ENCODE measurements around the gene DCLRE1A. TPM values are rescaled to one million over a fixed set of nuclear protein-coding genes. Genes with fewer than 3 reads are reported as not detected.
A peak's percentile ranks its signal among the peaks of the same experiment; 100 is the strongest.

The DCLRE1A gene
- total and polyA plus RNA-seq, 9 of the 15 experiments (the other 6 are each of a cell fraction or from before 2014, with no cell fraction given) = 8.5 to 25.5 (median 15.5) TPM

- TF ChIP-seq, protein P1, sequence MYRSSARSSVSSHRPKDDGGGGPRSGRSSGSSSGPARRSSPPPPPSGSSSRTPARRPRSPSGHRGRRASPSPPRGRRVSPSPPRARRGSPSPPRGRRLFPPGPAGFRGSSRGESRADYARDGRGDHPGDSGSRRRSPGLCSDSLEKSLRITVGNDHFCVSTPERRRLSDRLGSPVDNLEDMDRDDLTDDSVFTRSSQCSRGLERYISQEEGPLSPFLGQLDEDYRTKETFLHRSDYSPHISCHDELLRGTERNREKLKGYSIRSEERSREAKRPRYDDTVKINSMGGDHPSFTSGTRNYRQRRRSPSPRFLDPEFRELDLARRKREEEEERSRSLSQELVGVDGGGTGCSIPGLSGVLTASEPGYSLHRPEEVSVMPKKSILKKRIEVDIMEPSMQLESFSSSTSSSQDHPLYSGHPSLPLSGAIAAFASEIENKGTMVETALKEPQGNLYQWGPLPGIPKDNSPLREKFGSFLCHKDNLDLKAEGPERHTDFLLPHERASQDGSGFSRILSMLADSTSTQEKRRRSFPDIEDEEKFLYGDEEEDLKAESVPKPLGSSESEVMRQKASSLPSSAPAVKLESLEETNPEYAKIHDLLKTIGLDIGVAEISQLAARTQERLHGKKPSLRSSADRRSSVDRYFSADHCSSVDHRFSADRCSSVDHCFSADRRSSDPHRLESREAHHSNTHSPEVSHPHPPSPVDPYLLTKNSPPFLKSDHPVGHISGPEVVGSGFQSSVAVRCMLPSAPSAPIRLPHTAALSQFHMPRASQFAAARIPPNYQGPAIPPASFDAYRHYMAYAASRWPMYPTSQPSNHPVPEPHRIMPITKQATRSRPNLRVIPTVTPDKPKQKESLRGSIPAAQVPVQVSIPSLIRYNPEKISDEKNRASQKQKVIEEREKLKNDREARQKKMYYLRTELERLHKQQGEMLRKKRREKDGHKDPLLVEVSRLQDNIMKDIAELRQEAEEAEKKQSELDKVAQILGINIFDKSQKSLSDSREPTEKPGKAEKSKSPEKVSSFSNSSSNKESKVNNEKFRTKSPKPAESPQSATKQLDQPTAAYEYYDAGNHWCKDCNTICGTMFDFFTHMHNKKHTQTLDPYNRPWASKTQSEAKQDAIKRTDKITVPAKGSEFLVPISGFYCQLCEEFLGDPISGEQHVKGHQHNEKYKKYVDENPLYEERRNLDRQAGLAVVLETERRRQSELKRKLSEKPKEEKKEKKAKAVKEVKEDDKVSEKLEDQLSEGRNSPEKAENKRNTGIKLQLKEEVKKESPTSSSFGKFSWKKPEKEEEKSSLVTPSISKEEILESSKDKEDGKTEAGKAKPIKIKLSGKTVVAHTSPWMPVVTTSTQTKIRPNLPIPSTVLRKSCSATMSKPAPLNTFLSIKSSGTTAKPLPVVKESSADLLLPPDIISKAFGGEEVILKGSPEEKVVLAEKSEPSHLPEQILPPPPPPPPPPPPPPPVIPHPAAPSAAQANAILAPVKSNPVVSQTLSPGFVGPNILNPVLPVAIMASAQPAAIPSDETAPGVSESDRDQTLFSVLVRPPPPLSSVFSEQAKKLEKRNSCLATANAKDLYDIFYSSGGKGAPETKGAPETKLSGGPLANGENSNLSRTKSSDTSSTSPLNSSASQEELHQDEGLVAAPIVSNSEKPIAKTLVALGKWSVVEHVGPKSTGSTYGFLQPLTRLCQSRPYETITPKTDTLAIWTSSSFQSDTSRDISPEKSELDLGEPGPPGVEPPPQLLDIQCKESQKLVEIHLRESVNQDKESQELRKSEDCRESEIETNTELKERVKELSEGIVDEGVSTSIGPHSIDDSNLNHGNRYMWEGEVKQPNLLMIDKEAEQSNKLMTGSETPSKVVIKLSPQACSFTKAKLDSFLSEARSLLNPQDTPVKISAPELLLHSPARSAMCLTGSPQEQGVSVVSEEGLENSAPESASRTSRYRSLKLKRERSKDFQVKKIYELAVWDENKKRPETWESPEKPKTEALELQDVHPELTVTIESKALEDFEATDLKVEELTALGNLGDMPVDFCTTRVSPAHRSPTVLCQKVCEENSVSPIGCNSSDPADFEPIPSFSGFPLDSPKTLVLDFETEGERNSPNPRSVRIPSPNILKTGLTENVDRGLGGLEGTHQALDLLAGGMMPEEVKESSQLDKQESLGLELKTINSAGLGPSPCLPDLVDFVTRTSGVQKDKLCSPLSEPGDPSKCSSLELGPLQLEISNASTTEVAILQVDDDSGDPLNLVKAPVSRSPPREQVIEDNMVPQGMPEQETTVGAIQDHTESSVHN (IDR thresholded peaks at IDR 0.05; ENCODE audit: borderline replicate concordance in 1 of 2, low read depth in 1 of 2) = no peak
- TF ChIP-seq SNRNP70 (optimal IDR thresholded peaks at IDR 0.05; ENCODE audit: low read depth, low read length) (no peak), MAFK (IDR thresholded peaks at IDR 0.05; ENCODE audit: low read length) (peak; percentile 44; the same call in 1 of the 2 replicates), ZNF217 (CRISPR knock-in tag; IDR thresholded peaks at IDR 0.05) (no peak), NR4A1 (CRISPR knock-in tag; IDR thresholded peaks at IDR 0.05) (no peak), NR4A1 (tag; IDR thresholded peaks at IDR 0.05) (no peak), TBP (optimal IDR thresholded peaks at IDR 0.05; ENCODE audit: low read depth, low read length) (no peak), ZNF133 (CRISPR knock-in tag; IDR thresholded peaks at IDR 0.05) (no peak), DNMT1 (IDR thresholded peaks at IDR 0.05) (no peak), ZNF277 (CRISPR knock-in tag; IDR thresholded peaks at IDR 0.05; ENCODE audit: borderline replicate concordance) (no peak), HDAC6 (IDR thresholded peaks at IDR 0.05; ENCODE audit: low read depth, low read length) (no peak), RAD51 (IDR thresholded peaks at IDR 0.05; ENCODE audit: borderline replicate concordance, low read depth) (0 out of 2 replicates have a peak, but pooled peaks have one; percentile 14), ESRRA (IDR thresholded peaks at IDR 0.05; ENCODE audit: borderline replicate concordance, low read depth) (no peak), GATAD2A (IDR thresholded peaks at IDR 0.05) (no peak)
Measured at GRCh38 chr10:113853578-113854012, 287 bp downstream of the DCLRE1A start (continued).
